GM18951 (cell line): Measurements from ENCODE around the gene FTCDNL1.

Experiments
- POLR2A ChIP-seq: IDR thresholded peaks from 4 replicates; pipeline ENCODE4 v1.6.1; 2011; ENCODE audit warnings: mild to moderate bottlenecking; ENCODE audit not compliant: insufficient read length, insufficient read depth; ENCODE audit errors: extremely low read depth
- in situ Hi-C: fragments of 300-500 bp; cut with MboI; formaldehyde crosslinking; loops from one replicate; pipeline ENCODE4 v1.12.0; 2022; ENCODE audit warnings: low sequenced_read_pairs, mixed read lengths, inconsistent platforms; ENCODE audit not compliant: unreplicated experiment

FTCDNL1 gene

GRCh38 chr2:199727306-199727705 lies 123.7 kb downstream of the FTCDNL1 start:
- no peak for TF ChIP-seq POLR2A
- in situ Hi-C loops = loop anchor here (25.0 kb wide), 1 partner anchor 1415 kb away; no protein-coding TSS in a partner anchor

GRCh38 chr2:199718074-199718473 lies 132.9 kb downstream of the FTCDNL1 start:
- in situ Hi-C loops = no loop called here
- no peak for TF ChIP-seq POLR2A

GRCh38 chr2:199717587-199717907 lies 133.4 kb downstream of the FTCDNL1 start:
- in situ Hi-C loops = no loop called here
- no peak for TF ChIP-seq POLR2A

- in situ Hi-C loops = no loop called here
These were observed 134.0 kb downstream of the FTCDNL1 start for GRCh38 chr2:199716807-199717586.

GRCh38 chr2:199713746-199714145 lies 137.2 kb downstream of the FTCDNL1 start:
- TF ChIP-seq POLR2A = no peak
- in situ Hi-C loops = no loop called here

More at GRCh38 chr2:199716807-199717586, 134.0 kb downstream of the FTCDNL1 start:
- no peak for TF ChIP-seq POLR2A

- in situ Hi-C loops = no loop called here
- no peak for TF ChIP-seq POLR2A
These were observed 140.4 kb downstream of the FTCDNL1 start for GRCh38 chr2:199710551-199710950.
